C4-2B (cell line): ENCODE measurements around the gene DOC2A.
A peak's percentile ranks its signal among the peaks of the same experiment; 100 is the strongest.
"Not testable (repeated sequence)": the region's sequence is repeated elsewhere in the genome, so short reads cannot be mapped to it uniquely, and the experiment has no call there.

ENCODE experiments used
- H3K27ac ChIP-seq: fragments of 450-650 bp; 2 replicates; pipeline ENCODE4 v1.5.1; 2017
- CTCF ChIP-seq: fragments of 450-650 bp; conservative IDR thresholded peaks from 2 replicates; pipeline ENCODE4 v1.5.1; 2017; ENCODE audit warnings: mild to moderate bottlenecking
- ZFX ChIP-seq: fragments of 450-650 bp; IDR thresholded peaks from 2 replicates; pipeline ENCODE4 v1.6.1; 2017

DOC2A gene

GRCh38 chr16:30017277-30017656 is 6.4 kb upstream of the DOC2A start:
- no peak for TF ChIP-seq CTCF
- TF ChIP-seq ZFX = no peak
- no peak overlapping the region for H3K27ac ChIP-seq

- H3K27ac ChIP-seq = no peak overlapping the region
- TF ChIP-seq ZFX = no peak
- TF ChIP-seq CTCF = no peak
Measured at GRCh38 chr16:30016555-30017276, 5.9 kb upstream of the DOC2A start.

DNA sequence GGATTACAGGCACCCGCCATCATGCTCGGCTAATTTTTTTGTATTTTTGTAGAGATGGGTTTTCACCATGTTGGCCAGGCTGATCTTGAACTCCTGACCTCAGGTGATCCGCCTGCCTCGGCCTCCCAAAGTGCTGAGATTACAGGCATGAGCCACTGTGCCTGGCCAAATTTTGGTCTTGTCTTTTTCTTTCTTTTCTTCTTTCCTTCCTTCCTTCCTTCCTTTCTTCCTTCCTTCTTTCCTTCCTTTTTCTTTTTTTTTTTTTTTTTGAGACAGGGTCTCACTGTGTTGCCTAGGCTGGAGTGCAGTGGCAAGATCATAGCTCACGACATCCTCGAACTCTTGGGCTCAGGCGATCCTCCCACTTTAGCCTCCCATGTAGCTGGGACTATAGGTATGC is 4.6 kb upstream of the DOC2A start:
- H3K27ac ChIP-seq = not testable (repeated sequence)

GRCh38 chr16:30012598-30012997 is 1.8 kb upstream of the DOC2A start:
- not testable (repeated sequence) for H3K27ac ChIP-seq

GRCh38 chr16:30011714-30012504 is 1.1 kb upstream of the DOC2A start:
- TF ChIP-seq CTCF (no peak), ZFX (no peak)
- H3K27ac ChIP-seq = peak overlapping the region; percentile 49

GRCh38 chr16:30009990-30010843 is 610 bp downstream of the DOC2A start:
- H3K27ac ChIP-seq = peak overlapping the region; percentile 49
- TF ChIP-seq ZFX (no peak), CTCF (no peak)

DNA sequence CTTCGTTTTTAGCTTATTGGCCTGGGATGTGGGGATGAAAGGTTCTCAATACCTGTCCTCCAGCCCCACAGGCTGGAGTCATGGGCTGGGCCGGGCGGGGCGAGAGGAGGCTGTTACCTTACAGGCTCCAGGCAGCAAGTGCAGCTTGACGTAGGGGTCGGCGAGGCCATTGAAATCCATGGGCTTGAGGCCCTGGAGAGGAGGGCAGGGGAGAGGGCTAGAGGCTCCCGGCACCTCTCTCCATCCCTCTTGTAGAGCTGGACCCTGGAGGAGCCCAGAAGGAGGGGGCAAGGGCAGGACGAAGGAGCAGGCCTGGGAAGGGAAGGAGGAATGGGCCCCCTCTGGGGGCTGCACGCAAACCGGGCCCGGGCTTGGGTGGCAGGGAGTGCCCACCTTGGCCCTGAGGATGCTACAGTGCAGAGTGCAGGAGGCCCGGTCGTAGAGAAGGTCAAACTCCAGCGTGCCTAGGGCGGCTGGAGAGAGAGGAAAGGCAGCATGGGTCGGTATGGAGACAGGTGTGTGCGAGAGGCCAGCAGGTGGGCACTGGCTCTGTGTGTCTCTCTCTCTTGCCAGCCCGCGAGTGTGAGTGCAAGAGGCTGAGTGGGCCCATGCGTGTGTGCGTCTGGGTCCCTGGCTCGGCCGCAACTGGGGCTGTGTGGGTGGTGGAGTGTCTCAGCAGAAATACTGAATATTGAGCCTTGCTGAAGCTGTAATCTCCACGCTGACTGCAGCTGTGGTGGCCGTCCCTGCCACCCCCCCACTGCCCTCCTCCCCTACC is 1.6 kb downstream of the DOC2A start:
- no peak overlapping the region for H3K27ac ChIP-seq
- TF ChIP-seq ZFX (no peak), CTCF (no peak)
